ENCODE results near the gene METTL16.

GRCh38 chr17:2455956-2456355, 55.7 kb downstream of the METTL16 start:
- TF ChIP-seq CTCF (IDR thresholded peaks at IDR 0.05) (no peak), POLR2AphosphoS5 (IDR thresholded peaks at IDR 0.05) (no peak), POLR2A (IDR thresholded peaks at IDR 0.05) (no peak)
